ENCODE measurements around the gene LRP3.

Gene LRP3

DNA sequence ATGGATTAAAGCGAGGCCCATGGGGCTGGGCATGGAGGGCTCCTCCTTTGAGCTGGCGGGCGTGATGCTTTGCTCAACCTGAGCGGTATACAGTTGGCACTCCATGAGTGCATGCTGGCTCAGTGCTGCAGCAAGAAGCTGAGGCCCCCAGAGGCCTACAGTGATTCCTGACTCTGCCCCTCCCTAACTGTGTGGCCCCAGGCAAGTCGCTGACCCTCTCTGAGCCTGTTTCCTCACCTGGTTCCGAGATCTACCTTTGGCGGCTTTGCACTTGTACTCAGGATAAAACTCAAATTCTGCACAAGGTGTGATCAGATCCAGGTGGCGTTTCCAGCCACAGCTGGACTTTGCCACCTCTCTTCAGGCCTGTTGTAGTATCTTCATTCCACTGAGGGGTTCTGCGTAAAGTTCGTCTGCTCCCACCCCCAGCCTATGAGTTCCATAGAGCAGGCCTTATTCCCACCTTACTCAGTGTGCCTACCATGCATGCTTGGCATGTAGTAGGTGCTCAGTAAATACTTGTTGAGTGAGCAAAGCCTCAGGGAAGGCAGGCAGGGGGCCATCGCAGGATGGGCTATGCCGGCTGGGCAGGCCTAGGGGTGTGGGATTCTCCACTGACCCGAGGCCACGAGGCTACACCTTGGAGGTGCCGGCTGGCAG, 7.9 kb downstream of the LRP3 start:
- DNase-seq (ENCODE audit: low read depth, low spot score): no peak
- H3K36me3 ChIP-seq (ENCODE audit: control insufficient read depth, insufficient read depth, low read length): peaks cover 15% of the 10 kb centered on the region; the same call in 1 of the 2 replicates
- H3K9me3 ChIP-seq (ENCODE audit: control insufficient read depth, insufficient read depth, low read length): no peaks in the 10 kb centered on the region
- H3K4me1 ChIP-seq (ENCODE audit: control insufficient read depth, insufficient read depth, low read length): no peaks in the 10 kb centered on the region
- no peaks in the 10 kb centered on the region for H3K27me3 ChIP-seq (ENCODE audit: control insufficient read depth, insufficient read depth, low read length)
- H3K27ac ChIP-seq (ENCODE audit: low read length): no peak overlapping the region
- no CpG with 5 or more reads among the region's 15 CpGs for WGBS (ENCODE audit: insufficient coverage, insufficient read length)
- no peak overlapping the region for H3K4me3 ChIP-seq (ENCODE audit: low read length)

GRCh38 chr19:33202546-33203507, 8.7 kb downstream of the LRP3 start:
- WGBS (ENCODE audit: insufficient coverage, insufficient read length): 100% methylated on average over 1 of the region's 27 CpGs
- no peaks in the 10 kb centered on the region for H3K4me1 ChIP-seq (ENCODE audit: control insufficient read depth, insufficient read depth, low read length)
- H3K27me3 ChIP-seq (ENCODE audit: control insufficient read depth, insufficient read depth, low read length): no peaks in the 10 kb centered on the region
- H3K27ac ChIP-seq (ENCODE audit: low read length): no peak overlapping the region
- no peaks in the 10 kb centered on the region for H3K9me3 ChIP-seq (ENCODE audit: control insufficient read depth, insufficient read depth, low read length)
- peaks cover 19% of the 10 kb centered on the region; the same call in 1 of the 2 replicates for H3K36me3 ChIP-seq (ENCODE audit: control insufficient read depth, insufficient read depth, low read length)
- DNase-seq (ENCODE audit: low read depth, low spot score): no peak
- no peak overlapping the region for H3K4me3 ChIP-seq (ENCODE audit: low read length)

- WGBS (ENCODE audit: insufficient coverage, insufficient read length): no CpG with 5 or more reads among the region's 6 CpGs
- no peak for DNase-seq (ENCODE audit: low read depth, low spot score)
- Histone ChIP-seq H3K27ac (ENCODE audit: low read length) (no peak overlapping the region), H3K27me3 (ENCODE audit: control insufficient read depth, insufficient read depth, low read length) (no peaks in the 10 kb centered on the region), H3K36me3 (ENCODE audit: control insufficient read depth, insufficient read depth, low read length) (peaks cover 19% of the 10 kb centered on the region; the same call in 1 of the 2 replicates), H3K9me3 (ENCODE audit: control insufficient read depth, insufficient read depth, low read length) (no peaks in the 10 kb centered on the region), H3K4me1 (ENCODE audit: control insufficient read depth, insufficient read depth, low read length) (no peaks in the 10 kb centered on the region), H3K4me3 (ENCODE audit: low read length) (no peak overlapping the region)
Observed at GRCh38 chr19:33203529-33203928, 9.4 kb downstream of the LRP3 start.

DNA sequence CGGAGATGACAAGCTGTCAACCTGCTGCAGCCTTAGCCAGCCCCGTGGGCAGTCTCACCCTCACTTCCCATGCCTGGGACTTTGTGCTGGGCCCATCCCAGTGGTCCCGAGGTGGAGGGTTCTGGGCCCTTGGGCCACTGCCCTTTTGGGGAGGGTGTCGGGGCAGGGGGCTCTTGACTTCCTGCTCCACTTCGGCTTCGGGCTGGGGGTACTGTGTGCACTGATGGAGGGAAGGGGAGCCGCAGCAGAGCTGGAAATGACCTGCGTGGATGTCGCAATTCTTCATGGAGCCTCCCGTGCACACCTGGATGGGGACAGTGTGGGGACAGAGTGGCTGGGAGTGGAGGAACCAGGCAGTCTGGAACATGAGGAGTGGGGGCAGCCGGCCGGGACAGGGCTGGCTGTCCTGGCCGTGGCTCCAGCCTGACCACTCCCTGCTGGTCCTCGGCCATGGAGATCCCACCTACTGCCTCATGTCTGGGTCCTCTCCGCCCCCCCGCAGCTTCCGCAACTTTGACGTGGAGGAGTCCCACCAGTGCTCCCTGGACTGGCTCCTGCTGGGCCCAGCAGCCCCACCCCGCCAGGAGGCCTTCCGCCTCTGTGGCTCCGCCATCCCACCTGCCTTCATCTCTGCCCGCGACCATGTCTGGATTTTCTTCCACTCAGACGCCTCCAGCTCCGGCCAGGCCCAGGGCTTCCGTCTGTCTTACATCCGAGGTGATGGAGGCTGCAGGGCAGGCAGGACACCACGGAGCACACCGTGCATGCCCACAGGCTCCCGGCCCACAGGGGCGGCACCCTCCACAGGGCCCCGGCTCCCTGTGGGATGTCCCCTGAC, 10.2 kb downstream of the LRP3 start:
- peaks cover 19% of the 10 kb centered on the region; the same call in 1 of the 2 replicates for H3K36me3 ChIP-seq (ENCODE audit: control insufficient read depth, insufficient read depth, low read length)
- WGBS (ENCODE audit: insufficient coverage, insufficient read length): no CpG with 5 or more reads among the region's 32 CpGs
- no peak overlapping the region for H3K4me3 ChIP-seq (ENCODE audit: low read length)

GRCh38 chr19:33205110-33205509, 11.0 kb downstream of the LRP3 start:
- no peak for DNase-seq (ENCODE audit: low read depth, low spot score)
- no peaks in the 10 kb centered on the region for H3K27me3 ChIP-seq (ENCODE audit: control insufficient read depth, insufficient read depth, low read length)
- WGBS (ENCODE audit: insufficient coverage, insufficient read length): no CpG with 5 or more reads among the region's 27 CpGs
- H3K27ac ChIP-seq (ENCODE audit: low read length): no peak overlapping the region
- H3K36me3 ChIP-seq (ENCODE audit: control insufficient read depth, insufficient read depth, low read length): peaks cover 19% of the 10 kb centered on the region; the same call in 1 of the 2 replicates
- no peak overlapping the region for H3K4me3 ChIP-seq (ENCODE audit: low read length)
- no peaks in the 10 kb centered on the region for H3K4me1 ChIP-seq (ENCODE audit: control insufficient read depth, insufficient read depth, low read length)
- no peaks in the 10 kb centered on the region for H3K9me3 ChIP-seq (ENCODE audit: control insufficient read depth, insufficient read depth, low read length)

More for the DNA sequence above, 10.2 kb downstream of the LRP3 start:
- H3K4me1 ChIP-seq (ENCODE audit: control insufficient read depth, insufficient read depth, low read length): no peaks in the 10 kb centered on the region
- no peaks in the 10 kb centered on the region for H3K27me3 ChIP-seq (ENCODE audit: control insufficient read depth, insufficient read depth, low read length)
- no peak for DNase-seq (ENCODE audit: low read depth, low spot score)
- no peak overlapping the region for H3K27ac ChIP-seq (ENCODE audit: low read length)
- H3K9me3 ChIP-seq (ENCODE audit: control insufficient read depth, insufficient read depth, low read length): no peaks in the 10 kb centered on the region

- no peaks in the 10 kb centered on the region for H3K27me3 ChIP-seq (ENCODE audit: control insufficient read depth, insufficient read depth, low read length)
- H3K9me3 ChIP-seq (ENCODE audit: control insufficient read depth, insufficient read depth, low read length): no peaks in the 10 kb centered on the region
- peaks cover 19% of the 10 kb centered on the region; the same call in 1 of the 2 replicates for H3K36me3 ChIP-seq (ENCODE audit: control insufficient read depth, insufficient read depth, low read length)
- H3K4me3 ChIP-seq (ENCODE audit: low read length): no peak overlapping the region
- H3K27ac ChIP-seq (ENCODE audit: low read length): no peak overlapping the region
- whole genome bisulfite sequencing (ENCODE audit: insufficient coverage, insufficient read length): no CpG with 5 or more reads among the region's 64 CpGs
- no peaks in the 10 kb centered on the region for H3K4me1 ChIP-seq (ENCODE audit: control insufficient read depth, insufficient read depth, low read length)
- DNase-seq (ENCODE audit: low read depth, low spot score): no peak
Observed at GRCh38 chr19:33205531-33206260, 11.6 kb downstream of the LRP3 start.

- no peaks in the 10 kb centered on the region for H3K27me3 ChIP-seq (ENCODE audit: control insufficient read depth, insufficient read depth, low read length)
- no peaks in the 10 kb centered on the region for H3K9me3 ChIP-seq (ENCODE audit: control insufficient read depth, insufficient read depth, low read length)
- no peak for DNase-seq (ENCODE audit: low read depth, low spot score)
- no peaks in the 10 kb centered on the region for H3K4me1 ChIP-seq (ENCODE audit: control insufficient read depth, insufficient read depth, low read length)
- no peak overlapping the region for H3K27ac ChIP-seq (ENCODE audit: low read length)
- no CpG with 5 or more reads among the region's 38 CpGs for WGBS (ENCODE audit: insufficient coverage, insufficient read length)
- no peak overlapping the region for H3K4me3 ChIP-seq (ENCODE audit: low read length)
- peaks cover 19% of the 10 kb centered on the region; the same call in 1 of the 2 replicates for H3K36me3 ChIP-seq (ENCODE audit: control insufficient read depth, insufficient read depth, low read length)
Observed at GRCh38 chr19:33206261-33207039, 12.3 kb downstream of the LRP3 start.

GRCh38 chr19:33207040-33207620, 13.0 kb downstream of the LRP3 start:
- H3K9me3 ChIP-seq (ENCODE audit: control insufficient read depth, insufficient read depth, low read length): no peaks in the 10 kb centered on the region
- H3K4me3 ChIP-seq (ENCODE audit: low read length): no peak overlapping the region
- H3K27me3 ChIP-seq (ENCODE audit: control insufficient read depth, insufficient read depth, low read length): no peaks in the 10 kb centered on the region
- no peaks in the 10 kb centered on the region for H3K4me1 ChIP-seq (ENCODE audit: control insufficient read depth, insufficient read depth, low read length)
- no CpG with 5 or more reads among the region's 38 CpGs for WGBS (ENCODE audit: insufficient coverage, insufficient read length)
- H3K27ac ChIP-seq (ENCODE audit: low read length): no peak overlapping the region
- peaks cover 19% of the 10 kb centered on the region; the same call in 1 of the 2 replicates for H3K36me3 ChIP-seq (ENCODE audit: control insufficient read depth, insufficient read depth, low read length)
- no peak for DNase-seq (ENCODE audit: low read depth, low spot score)

GRCh38 chr19:33207903-33208302, 13.8 kb downstream of the LRP3 start:
- H3K36me3 ChIP-seq (ENCODE audit: control insufficient read depth, insufficient read depth, low read length): peaks cover 19% of the 10 kb centered on the region; the same call in 1 of the 2 replicates
- no peak overlapping the region for H3K27ac ChIP-seq (ENCODE audit: low read length)
- DNase-seq (ENCODE audit: low read depth, low spot score): no peak
- no peaks in the 10 kb centered on the region for H3K27me3 ChIP-seq (ENCODE audit: control insufficient read depth, insufficient read depth, low read length)
- H3K4me3 ChIP-seq (ENCODE audit: low read length): no peak overlapping the region
- no CpG with 5 or more reads among the region's 9 CpGs for WGBS (ENCODE audit: insufficient coverage, insufficient read length)
- no peaks in the 10 kb centered on the region; the same call in 1 of the 2 replicates for H3K4me1 ChIP-seq (ENCODE audit: control insufficient read depth, insufficient read depth, low read length)
- no peaks in the 10 kb centered on the region for H3K9me3 ChIP-seq (ENCODE audit: control insufficient read depth, insufficient read depth, low read length)
